ENCODE data around the gene PPARD. TPM values are rescaled to one million over a fixed set of nuclear protein-coding genes. Genes with fewer than 3 reads are reported as not detected.

Gene PPARD
- total and polyA plus RNA-seq, 2 of the 13 experiments (the other 11 are each of a cell fraction or from before 2014, with no cell fraction given): 6.1 to 13.3 TPM

- 0 out of 2 replicates have a peak, but pooled peaks have one; percentile 43 for TF ChIP-seq ZNF740 (CRISPR knock-in tag; IDR thresholded peaks at IDR 0.05)
- TF ChIP-seq ZNF552 (CRISPR knock-in tag; IDR thresholded peaks at IDR 0.05; ENCODE audit: borderline replicate concordance): peak; percentile 83; the same call in 1 of the 2 replicates
- TF ChIP-seq ZNF451 (CRISPR knock-in tag; IDR thresholded peaks at IDR 0.05): peak; percentile 60; the same call in 1 of the 2 replicates
- TF ChIP-seq CBX2 (IDR thresholded peaks at IDR 0.05; ENCODE audit: low read depth, low read length): no peak
- TF ChIP-seq CBX2 (CRISPR knock-in tag; IDR thresholded peaks at IDR 0.05; ENCODE audit: low read depth): peak; percentile 29; the same call in 1 of the 2 replicates
- no peak for TF ChIP-seq NFATC3 (CRISPR knock-in tag; IDR thresholded peaks at IDR 0.05)
- TF ChIP-seq GMEB1 (CRISPR knock-in tag; IDR thresholded peaks at IDR 0.05; ENCODE audit: borderline replicate concordance): peak; percentile 72; the same call in 1 of the 2 replicates
- 0 out of 2 replicates have a peak, but pooled peaks have one; percentile 54 for TF ChIP-seq CAMTA2 (CRISPR knock-in tag; IDR thresholded peaks at IDR 0.05; ENCODE audit: borderline replicate concordance)
- no peak for TF ChIP-seq HNRNPH1 (optimal IDR thresholded peaks at IDR 0.05; ENCODE audit: low read depth, low read length)
- TF ChIP-seq ZBTB39 (CRISPR knock-in tag; IDR thresholded peaks at IDR 0.05): no peak
- peak; percentile 81; the same call in 1 of the 2 replicates for TF ChIP-seq HOXA5 (CRISPR knock-in tag; IDR thresholded peaks at IDR 0.05)
- TF ChIP-seq SP2 (CRISPR knock-in tag; IDR thresholded peaks at IDR 0.05): 0 out of 2 replicates have a peak, but pooled peaks have one; percentile 43
- TF ChIP-seq LRRFIP1 (CRISPR knock-in tag; conservative IDR thresholded peaks at IDR 0.05): no peak
- TF ChIP-seq ZNF775 (CRISPR knock-in tag; IDR thresholded peaks at IDR 0.05; ENCODE audit: borderline replicate concordance): no peak
- peak; percentile 83; the same call in 1 of the 2 replicates for TF ChIP-seq RARG (CRISPR knock-in tag; IDR thresholded peaks at IDR 0.05; ENCODE audit: low read depth)
- no peak for TF ChIP-seq ZNF260 (CRISPR knock-in tag; IDR thresholded peaks at IDR 0.05; ENCODE audit: borderline replicate concordance, low read depth)
- TF ChIP-seq CTCF (CRISPR knock-in tag; IDR thresholded peaks at IDR 0.05): peak; percentile 100
- peak; percentile 76; the same call in 1 of the 2 replicates for TF ChIP-seq FOXJ3 (CRISPR knock-in tag; IDR thresholded peaks at IDR 0.05; ENCODE audit: borderline replicate concordance)
- peak; percentile 79; the same call in 1 of the 3 replicates for TF ChIP-seq MXI1 (IDR thresholded peaks at IDR 0.05; ENCODE audit: borderline replicate concordance, low read depth, low read length)
Observed at GRCh38 chr6:35297601-35298481, 44.5 kb upstream of the PPARD start, which contains the start of gene DEF6 (continued).

All from HepG2 (cell line).